Sigmoid colon (tissue), 7 donors: ENCODE data around the gene AP5S1. TPM values are rescaled to one million over a fixed set of nuclear protein-coding genes. Genes with fewer than 3 reads are reported as not detected.

Experiments used
- DNase-seq: peaks from one replicate; pipeline ENCODE4 v3.0.0-alpha.2; 2019
- H3K27ac ChIP-seq, 4 donors: fragments of 200-600 bp; sonication (generic); one replicate each; pipeline ENCODE4 v1.5.1; 2016 to 2019; ENCODE audit warnings: mild to moderate bottlenecking in 1 of 4
- H3K27me3 ChIP-seq, 3 donors: fragments of 200-600 bp; sonication (generic); one replicate each; pipeline ENCODE4 v1.5.1; 2019; ENCODE audit warnings: mild to moderate bottlenecking in 1 of 3
- H3K36me3 ChIP-seq, 4 donors: fragments of 200-600 bp; sonication (generic); one replicate each; pipeline ENCODE4 v1.5.1; 2016 to 2019
- H3K4me1 ChIP-seq, 4 donors: fragments of 200-600 bp; sonication (generic); one replicate each; pipeline ENCODE4 v1.5.1; 2017 to 2019
- H3K4me3 ChIP-seq, 4 donors: fragments of 200-600 bp; sonication (generic); one replicate each; pipeline ENCODE4 v1.5.1; 2017 to 2019; ENCODE audit warnings: mild to moderate bottlenecking in 2 of 4, moderate library complexity in 1 of 4
- H3K9me3 ChIP-seq, 4 donors: fragments of 200-600 bp in 3 of 4; sonication (generic) in 3 of 4; one replicate each; pipeline versions ENCODE4 v1.5.1 to v1.6.1; 2013 to 2019
- EP300 ChIP-seq, 4 donors: sonication (generic); formaldehyde crosslinking; IDR thresholded peaks; one replicate each; pipeline ENCODE4 v1.6.1; 2017; ENCODE audit warnings: antibody characterized with exemption in 4 of 4
- POLR2A ChIP-seq, 2 donors: fragments of 450-650 bp; IDR thresholded peaks; one replicate each; pipeline ENCODE4 v1.6.1; 2016; ENCODE audit warnings: antibody characterized with exemption in 2 of 2, mild to moderate bottlenecking in 2 of 2, moderate library complexity in 2 of 2
- POLR2AphosphoS5 ChIP-seq, 4 donors: sonication (generic); formaldehyde crosslinking; IDR thresholded peaks; one replicate each; pipeline ENCODE4 v1.6.1; 2017; ENCODE audit warnings: antibody characterized with exemption in 4 of 4
- WGBS, 2 donors: extraction: QIAGEN DNeasy Blood & Tissue Kit; methylation state at CpG; one replicate each; pipeline ENCODE4 v1.1.7; 2013; 5-methylcytosine and 5-hydroxymethylcytosine counted together
- intact Hi-C: fragments of 100-400 bp; cut with DNase I; formaldehyde crosslinking; loops from one replicate; pipeline ENCODE4 v1.15.1; 2023
- polyA plus RNA-seq, 3 donors: library from polyadenylated mRNA; stranded (reverse); fragments of 200-250 nt; gene quantifications; one replicate each; pipeline ENCODE4 v1.2.3, GENCODE V29; 2013
- total RNA-seq, 4 donors: library from RNA; depleted of rRNA; stranded (reverse); fragments of >200 nt; gene quantifications; one replicate each; pipeline ENCODE4 v1.1.0, GENCODE V29; 2016
- TF ChIP-seq, protein P1 (sequence below), 4 experiments: fragments of 450-650 bp in 3 of 4; fragments of 200-600 bp in 1 of 4; IDR thresholded peaks; one replicate each; pipeline ENCODE4 v1.5.1; 2016 to 2019; ENCODE audit warnings: antibody characterized with exemption in 4 of 4, mild to moderate bottlenecking in 3 of 4, moderate library complexity in 2 of 4
- donor health status: healthy with polysubstance abuse.
- donor health status: Bipolar disorder and iron deficiency.
- donor health status: healthy.

The AP5S1 gene
- total and polyA plus RNA-seq, 7 donors: 5.4 to 14.5 (median 10.8) TPM

DNA sequence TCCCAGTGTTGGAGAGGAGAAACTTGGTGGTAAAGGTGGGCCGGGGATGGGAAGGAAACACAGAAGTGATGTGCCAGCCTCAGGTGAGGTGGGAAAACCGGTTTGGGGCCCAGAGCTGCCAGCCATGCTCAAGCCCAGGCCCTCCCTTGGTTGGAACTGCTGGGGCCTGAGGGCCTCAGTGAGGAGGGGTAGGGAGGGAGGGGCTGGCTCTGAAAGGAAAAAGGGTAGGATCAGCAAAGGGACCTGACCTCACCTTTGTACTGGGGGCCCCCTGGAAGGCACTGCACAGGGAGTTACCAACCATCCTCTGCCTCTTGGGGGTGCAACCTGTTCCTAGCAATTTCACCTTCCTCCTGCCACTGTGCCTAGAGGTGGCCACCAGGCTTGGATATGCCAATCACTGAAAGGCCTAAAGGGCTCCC is 37.3 kb upstream of the AP5S1 start:
- intact Hi-C loops: loop anchor here (5.0 to 10.0 kb wide), 2 partner anchors 66 to 232 kb away; partner anchors contain the start of gene RNF24
- H3K27me3 ChIP-seq: no peaks in the 10 kb centered on the region
- H3K9me3 ChIP-seq: no peaks in the 10 kb centered on the region
- no peak overlapping the region for H3K27ac ChIP-seq
- peaks cover 0 to 7% (median 0%) of the 10 kb centered on the region in 4 donors for H3K36me3 ChIP-seq
- peaks cover 0 to 62% (median 48%) of the 10 kb centered on the region in 4 donors for H3K4me1 ChIP-seq
- DNase-seq: no peak
- H3K4me3 ChIP-seq: no peak overlapping the region
- TF ChIP-seq EP300 (IDR thresholded peaks at IDR 0.05): no peak
- TF ChIP-seq, protein P1, sequence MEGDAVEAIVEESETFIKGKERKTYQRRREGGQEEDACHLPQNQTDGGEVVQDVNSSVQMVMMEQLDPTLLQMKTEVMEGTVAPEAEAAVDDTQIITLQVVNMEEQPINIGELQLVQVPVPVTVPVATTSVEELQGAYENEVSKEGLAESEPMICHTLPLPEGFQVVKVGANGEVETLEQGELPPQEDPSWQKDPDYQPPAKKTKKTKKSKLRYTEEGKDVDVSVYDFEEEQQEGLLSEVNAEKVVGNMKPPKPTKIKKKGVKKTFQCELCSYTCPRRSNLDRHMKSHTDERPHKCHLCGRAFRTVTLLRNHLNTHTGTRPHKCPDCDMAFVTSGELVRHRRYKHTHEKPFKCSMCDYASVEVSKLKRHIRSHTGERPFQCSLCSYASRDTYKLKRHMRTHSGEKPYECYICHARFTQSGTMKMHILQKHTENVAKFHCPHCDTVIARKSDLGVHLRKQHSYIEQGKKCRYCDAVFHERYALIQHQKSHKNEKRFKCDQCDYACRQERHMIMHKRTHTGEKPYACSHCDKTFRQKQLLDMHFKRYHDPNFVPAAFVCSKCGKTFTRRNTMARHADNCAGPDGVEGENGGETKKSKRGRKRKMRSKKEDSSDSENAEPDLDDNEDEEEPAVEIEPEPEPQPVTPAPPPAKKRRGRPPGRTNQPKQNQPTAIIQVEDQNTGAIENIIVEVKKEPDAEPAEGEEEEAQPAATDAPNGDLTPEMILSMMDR (IDR thresholded peaks at IDR 0.05): no peak
- WGBS, 2 donors: 41 to 65% methylated on average over 2 of the region's 2 CpGs

DNA sequence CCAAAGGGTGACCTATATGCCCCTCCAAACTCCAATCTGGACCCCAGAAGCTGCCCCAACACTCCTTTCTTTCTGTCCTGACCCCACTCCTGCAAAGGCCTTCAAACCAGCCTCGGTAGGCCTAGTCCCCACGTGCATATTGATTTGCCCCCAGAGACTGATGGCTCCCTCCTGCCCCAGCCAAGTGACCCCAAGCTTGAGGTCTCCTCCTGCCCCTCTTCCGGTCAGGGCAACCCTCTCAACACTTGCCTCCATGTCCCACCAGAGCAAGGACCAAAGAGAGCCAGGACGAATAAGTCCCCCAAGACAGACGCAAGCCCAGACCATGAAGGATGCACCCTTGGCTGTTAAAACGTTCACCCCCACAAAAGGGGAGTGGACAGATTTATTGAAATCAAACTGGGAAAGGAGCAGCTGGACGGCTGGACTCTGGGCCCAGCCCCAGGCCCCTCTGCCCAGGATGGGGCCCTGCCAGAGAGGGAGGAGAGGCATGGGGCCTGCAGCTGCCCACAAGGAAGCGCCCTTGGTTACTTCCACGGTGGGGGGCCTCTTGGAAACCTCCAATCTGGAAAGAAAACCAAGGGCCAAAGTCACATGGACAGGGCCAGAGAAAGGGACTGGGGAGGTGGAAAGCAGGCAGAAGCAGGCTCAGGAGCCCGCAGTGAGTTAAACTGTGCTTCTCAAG is 36.7 kb upstream of the AP5S1 start:
- 78 to 81% methylated on average over 10 of the region's 10 CpGs for WGBS, 2 donors
- Histone ChIP-seq H3K27ac (peak overlapping the region in 3 of 4 donors; percentile 5 to 87 (median 22)), H3K4me3 (no peak overlapping the region), H3K27me3 (no peaks in the 10 kb centered on the region), H3K36me3 (peaks cover 0 to 7% (median 0%) of the 10 kb centered on the region in 4 donors), H3K4me1 (peaks cover 0 to 56% (median 43%) of the 10 kb centered on the region in 4 donors), H3K9me3 (no peaks in the 10 kb centered on the region)
- intact Hi-C loops: loop anchor here (5.0 to 10.0 kb wide), 2 partner anchors 66 to 231 kb away; partner anchors contain the start of gene RNF24
- TF ChIP-seq EP300 (IDR thresholded peaks at IDR 0.05) (no peak), POLR2AphosphoS5 (IDR thresholded peaks at IDR 0.05) (no peak), POLR2A (IDR thresholded peaks at IDR 0.05) (no peak)
- TF ChIP-seq, protein P1 (IDR thresholded peaks at IDR 0.05): no peak
- DNase-seq: no peak

DNA sequence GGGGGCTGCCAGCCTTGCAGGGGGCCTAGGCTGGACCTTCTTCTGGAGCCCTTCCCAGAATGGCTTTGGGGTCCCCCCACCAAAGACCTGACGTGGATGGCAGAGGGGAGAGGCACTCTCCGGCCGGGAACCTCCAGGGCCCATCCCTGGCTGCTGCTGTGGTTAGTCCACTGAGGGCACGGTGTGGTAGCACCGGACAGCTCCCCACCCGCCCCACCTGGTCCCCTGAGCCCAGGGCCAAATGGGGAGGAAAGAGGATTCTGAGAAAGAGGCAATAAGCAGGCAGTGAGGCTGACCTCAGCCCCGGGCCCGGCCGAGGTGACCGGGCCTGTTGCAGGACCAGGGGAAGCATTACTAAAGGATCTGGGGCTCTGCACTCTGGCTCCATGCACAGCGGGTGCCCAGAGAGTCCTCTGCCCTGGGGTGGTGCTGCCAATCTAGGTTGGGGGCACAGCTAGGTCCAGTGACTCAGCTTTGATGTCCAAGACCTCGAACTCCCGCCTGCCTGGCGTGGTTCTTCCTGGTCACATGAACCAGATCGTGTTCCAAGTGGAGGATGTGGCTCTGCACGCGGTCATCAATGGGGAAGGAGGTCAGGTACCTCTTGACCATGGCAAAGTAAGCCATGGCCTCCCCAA is 36.0 kb upstream of the AP5S1 start:
- Histone ChIP-seq H3K4me1 (peaks cover 0 to 53% (median 43%) of the 10 kb centered on the region in 4 donors), H3K9me3 (no peaks in the 10 kb centered on the region), H3K27ac (peak overlapping the region in 3 of 4 donors; percentile 5 to 87 (median 22)), H3K4me3 (peak overlapping the region in 2 of 4 donors; percentile 66 to 70), H3K36me3 (peaks cover 0 to 7% (median 0%) of the 10 kb centered on the region in 4 donors), H3K27me3 (no peaks in the 10 kb centered on the region)
- DNase-seq: no peak
- intact Hi-C loops: loop anchor here (5.0 to 10.0 kb wide), 2 partner anchors 67 to 230 kb away; partner anchors contain the start of gene RNF24
- 84 to 87% methylated on average over 17 of the region's 17 CpGs for WGBS, 2 donors
- TF ChIP-seq, protein P1 (IDR thresholded peaks at IDR 0.05): no peak
- no peak for TF ChIP-seq EP300 (IDR thresholded peaks at IDR 0.05)
- TF ChIP-seq POLR2A (IDR thresholded peaks at IDR 0.05): no peak
- TF ChIP-seq POLR2AphosphoS5 (IDR thresholded peaks at IDR 0.05): no peak

DNA sequence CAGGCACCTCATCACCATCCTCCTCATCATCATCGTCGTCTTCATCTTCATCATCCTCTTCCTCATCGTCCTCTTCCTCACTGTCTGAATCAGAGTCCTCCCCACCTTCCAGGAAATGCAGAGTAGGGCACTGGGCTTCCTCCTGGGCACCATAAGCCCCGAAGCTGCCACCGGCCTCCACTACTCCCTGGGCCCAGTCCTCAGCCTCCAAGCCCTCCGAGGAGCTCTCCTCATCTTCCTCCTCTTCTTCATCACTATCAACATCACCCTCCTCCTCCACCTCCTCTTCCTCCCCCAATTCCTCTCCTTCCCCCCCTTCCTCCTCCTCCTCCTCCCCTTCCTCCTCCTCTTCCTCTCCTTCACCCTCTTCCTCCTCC is 35.5 kb upstream of the AP5S1 start:
- peak overlapping the region; percentile 65 to 73 (median 68) for H3K4me3 ChIP-seq
- peaks cover 0 to 53% (median 43%) of the 10 kb centered on the region in 4 donors for H3K4me1 ChIP-seq
- no peaks in the 10 kb centered on the region for H3K27me3 ChIP-seq
- intact Hi-C loops: loop anchor here (5.0 to 10.0 kb wide), 2 partner anchors 68 to 230 kb away; partner anchors contain the start of gene RNF24
- no peaks in the 10 kb centered on the region for H3K9me3 ChIP-seq
- WGBS, 2 donors: 88 to 91% methylated on average over 6 of the region's 6 CpGs
- H3K27ac ChIP-seq: peak overlapping the region; percentile 22 to 92 (median 86)
- H3K36me3 ChIP-seq: peaks cover 0 to 7% (median 0%) of the 10 kb centered on the region in 4 donors
- TF ChIP-seq POLR2A (IDR thresholded peaks at IDR 0.05) (no peak), POLR2AphosphoS5 (IDR thresholded peaks at IDR 0.05) (no peak), EP300 (IDR thresholded peaks at IDR 0.05) (no peak)
- TF ChIP-seq, protein P1 (IDR thresholded peaks at IDR 0.05): no peak
- DNase-seq: no peak
